HEK293 (cell line): Measurements from ENCODE around the gene PIK3IP1.

Experiments used
- CTCF ChIA-PET: fragments of 350-600 bp; formaldehyde crosslinking; extraction: SDS; loops from one replicate; lab custom pipeline; 2021; ENCODE audit warnings: antibody characterized with exemption; lab: Yijun Ruan, JAX
- POLR2A ChIA-PET: fragments of 300-600 bp; formaldehyde crosslinking; extraction: SDS; loops from one replicate; lab custom pipeline; 2020; ENCODE audit warnings: antibody characterized with exemption, inconsistent platforms; lab: Yijun Ruan, JAX
- H3K27ac ChIP-seq: fragments of 200-500 bp; sonication (Bioruptor generic); 2 replicates; pipeline ENCODE4 v1.5.1; 2014; ENCODE audit warnings: low read depth, low read length, control low read depth, inconsistent platforms; ENCODE audit errors: extremely low read depth
- H3K36me3 ChIP-seq, 2 experiments: fragments of 200-500 bp in 1 of 2; sonication (Bioruptor generic) in 1 of 2; 1 replicate in 1 of 2; 2 replicates in 1 of 2; pipeline ENCODE4 v1.5.1; 2014 to 2017; ENCODE audit warnings: inconsistent platforms in 2 of 2, low read length in 2 of 2; ENCODE audit not compliant: control insufficient read depth in 2 of 2, insufficient read depth in 1 of 2
- H3K4me1 ChIP-seq: fragments of 200-500 bp; sonication (Bioruptor generic); 2 replicates; pipeline ENCODE4 v1.5.1; 2014; ENCODE audit warnings: mild to moderate bottlenecking, low read length, inconsistent platforms; ENCODE audit not compliant: control insufficient read depth, insufficient read depth
- H3K4me3 ChIP-seq: 2 replicates; pipeline ENCODE4 v1.5.1; 2011; ENCODE audit warnings: low read depth, mild to moderate bottlenecking, control low read depth, low read length, moderate library complexity
- H3K9me3 ChIP-seq: fragments of 200-500 bp; sonication (Bioruptor generic); 2 replicates; pipeline ENCODE4 v1.5.1; 2014; ENCODE audit warnings: low read depth, low read length, inconsistent platforms; ENCODE audit not compliant: control insufficient read depth, insufficient read depth
- ZBTB48 ChIP-seq: fragments of 450-650 bp; formaldehyde crosslinking; IDR thresholded peaks from 2 replicates; pipeline ENCODE4 v1.5.1; 2016; ENCODE audit warnings: missing biosample characterization, missing genetic modification characterization
- ZFP37 ChIP-seq: fragments of 450-650 bp; formaldehyde crosslinking; IDR thresholded peaks from 2 replicates; pipeline ENCODE4 v1.5.1; 2016; ENCODE audit warnings: missing biosample characterization, missing genetic modification characterization
- ZIC2 ChIP-seq: fragments of 450-650 bp; formaldehyde crosslinking; IDR thresholded peaks from 2 replicates; pipeline ENCODE4 v1.5.1; 2016; ENCODE audit warnings: missing biosample characterization, missing genetic modification characterization
- ZNF121 ChIP-seq: fragments of 450-650 bp; formaldehyde crosslinking; IDR thresholded peaks from 2 replicates; pipeline ENCODE4 v1.5.1; 2016; ENCODE audit warnings: missing biosample characterization, missing genetic modification characterization
- ZNF132 ChIP-seq: fragments of 450-650 bp; formaldehyde crosslinking; IDR thresholded peaks from 2 replicates; pipeline ENCODE4 v1.5.1; 2017; ENCODE audit warnings: missing biosample characterization, missing genetic modification characterization, borderline replicate concordance
- ZNF157 ChIP-seq: fragments of 450-650 bp; formaldehyde crosslinking; IDR thresholded peaks from 2 replicates; pipeline ENCODE4 v1.5.1; 2016; ENCODE audit warnings: missing biosample characterization, missing genetic modification characterization
- ZNF366 ChIP-seq: fragments of 450-650 bp; formaldehyde crosslinking; conservative IDR thresholded peaks from 2 replicates; pipeline ENCODE4 v1.5.1; 2016; ENCODE audit warnings: missing biosample characterization, missing genetic modification characterization
- ZNF391 ChIP-seq: fragments of 450-650 bp; formaldehyde crosslinking; IDR thresholded peaks from 2 replicates; pipeline ENCODE4 v1.5.1; 2016; ENCODE audit warnings: low read depth, missing biosample characterization, missing genetic modification characterization, borderline replicate concordance
- ZNF501 ChIP-seq: fragments of 450-650 bp; formaldehyde crosslinking; IDR thresholded peaks from 2 replicates; pipeline ENCODE4 v1.5.1; 2016; ENCODE audit warnings: missing biosample characterization, missing genetic modification characterization
- ZNF521 ChIP-seq: fragments of 450-650 bp; formaldehyde crosslinking; IDR thresholded peaks from 2 replicates; pipeline ENCODE4 v1.5.1; 2017; ENCODE audit warnings: missing biosample characterization, mild to moderate bottlenecking, missing genetic modification characterization
- ZNF558 ChIP-seq: fragments of 450-650 bp; formaldehyde crosslinking; IDR thresholded peaks from 2 replicates; pipeline ENCODE4 v1.5.1; 2016; ENCODE audit warnings: missing biosample characterization, missing genetic modification characterization
- ZNF670 ChIP-seq: fragments of 450-650 bp; formaldehyde crosslinking; IDR thresholded peaks from 2 replicates; pipeline ENCODE4 v1.5.1; 2016; ENCODE audit warnings: missing biosample characterization, missing genetic modification characterization, low read depth
- ZNF837 ChIP-seq: fragments of 450-650 bp; formaldehyde crosslinking; IDR thresholded peaks from 2 replicates; pipeline ENCODE4 v1.5.1; 2016; ENCODE audit warnings: missing biosample characterization, missing genetic modification characterization
- TF ChIP-seq, protein P1 (sequence below): fragments of 450-650 bp; formaldehyde crosslinking; IDR thresholded peaks from 2 replicates; pipeline ENCODE4 v1.5.1; 2017; ENCODE audit warnings: missing biosample characterization, missing genetic modification characterization
- TF ChIP-seq, protein P2 (sequence below): fragments of 450-650 bp; formaldehyde crosslinking; IDR thresholded peaks from 2 replicates; pipeline ENCODE4 v1.5.1; 2016; ENCODE audit warnings: missing biosample characterization, missing genetic modification characterization
- TF ChIP-seq, protein P3 (sequence below): fragments of 450-650 bp; formaldehyde crosslinking; conservative IDR thresholded peaks from 2 replicates; pipeline ENCODE4 v1.5.1; 2016; ENCODE audit warnings: low read depth, missing biosample characterization, missing genetic modification characterization
- TF ChIP-seq, protein P4 (sequence below): fragments of 450-650 bp; formaldehyde crosslinking; IDR thresholded peaks from 2 replicates; pipeline ENCODE4 v1.5.1; 2016; ENCODE audit warnings: missing biosample characterization, missing genetic modification characterization

Gene PIK3IP1

DNA sequence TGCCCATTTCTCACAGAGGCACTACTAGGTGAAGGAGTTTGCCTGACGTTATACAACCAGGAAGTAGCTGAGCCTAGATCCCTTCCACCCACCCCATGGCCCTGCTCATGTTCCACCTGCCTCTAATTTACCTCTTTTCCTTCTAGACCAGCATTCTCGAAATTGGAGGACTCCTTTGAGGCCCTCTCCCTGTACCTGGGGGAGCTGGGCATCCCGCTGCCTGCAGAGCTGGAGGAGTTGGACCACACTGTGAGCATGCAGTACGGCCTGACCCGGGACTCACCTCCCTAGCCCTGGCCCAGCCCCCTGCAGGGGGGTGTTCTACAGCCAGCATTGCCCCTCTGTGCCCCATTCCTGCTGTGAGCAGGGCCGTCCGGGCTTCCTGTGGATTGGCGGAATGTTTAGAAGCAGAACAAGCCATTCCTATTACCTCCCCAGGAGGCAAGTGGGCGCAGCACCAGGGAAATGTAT, 14.1 kb downstream of the PIK3IP1 start:
- CTCF ChIA-PET = interaction anchor here (0.7 to 0.9 kb wide), 3 partner anchors 129 to 193 kb away, joined by 3 to 6 read pairs (median 4); partner anchors contain the start of gene SELENOM
- no peak overlapping the region for H3K4me3 ChIP-seq
- TF ChIP-seq ZNF157 (no peak), ZIC2 (tag by site-specific recombination) (peak; percentile 99), ZNF366 (tag by site-specific recombination) (no peak)
- TF ChIP-seq, protein P1, sequence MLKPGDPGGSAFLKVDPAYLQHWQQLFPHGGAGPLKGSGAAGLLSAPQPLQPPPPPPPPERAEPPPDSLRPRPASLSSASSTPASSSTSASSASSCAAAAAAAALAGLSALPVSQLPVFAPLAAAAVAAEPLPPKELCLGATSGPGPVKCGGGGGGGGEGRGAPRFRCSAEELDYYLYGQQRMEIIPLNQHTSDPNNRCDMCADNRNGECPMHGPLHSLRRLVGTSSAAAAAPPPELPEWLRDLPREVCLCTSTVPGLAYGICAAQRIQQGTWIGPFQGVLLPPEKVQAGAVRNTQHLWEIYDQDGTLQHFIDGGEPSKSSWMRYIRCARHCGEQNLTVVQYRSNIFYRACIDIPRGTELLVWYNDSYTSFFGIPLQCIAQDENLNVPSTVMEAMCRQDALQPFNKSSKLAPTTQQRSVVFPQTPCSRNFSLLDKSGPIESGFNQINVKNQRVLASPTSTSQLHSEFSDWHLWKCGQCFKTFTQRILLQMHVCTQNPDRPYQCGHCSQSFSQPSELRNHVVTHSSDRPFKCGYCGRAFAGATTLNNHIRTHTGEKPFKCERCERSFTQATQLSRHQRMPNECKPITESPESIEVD (tag by site-specific recombination) = no peak
- peaks cover 13 to 81% of the 10 kb centered on the region in 2 experiments for H3K36me3 ChIP-seq
- POLR2A ChIA-PET = no interaction called here
- no peak overlapping the region for H3K27ac ChIP-seq
- no peaks in the 10 kb centered on the region for H3K4me1 ChIP-seq
- H3K9me3 ChIP-seq = no peaks in the 10 kb centered on the region

DNA sequence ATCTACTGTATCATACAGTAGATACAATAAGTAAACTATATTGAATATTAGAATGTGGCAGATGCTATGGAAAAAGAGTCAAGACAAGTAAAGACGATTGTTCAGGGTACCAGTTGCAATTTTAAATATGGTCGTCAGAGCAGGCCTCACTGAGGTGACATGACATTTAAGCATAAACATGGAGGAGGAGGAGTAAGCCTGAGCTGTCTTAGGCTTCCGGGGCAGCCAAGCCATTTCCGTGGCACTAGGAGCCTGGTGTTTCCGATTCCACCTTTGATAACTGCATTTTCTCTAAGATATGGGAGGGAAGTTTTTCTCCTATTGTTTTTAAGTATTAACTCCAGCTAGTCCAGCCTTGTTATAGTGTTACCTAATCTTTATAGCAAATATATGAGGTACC, 14.5 kb downstream of the PIK3IP1 start:
- H3K36me3 ChIP-seq = peaks cover 13 to 81% of the 10 kb centered on the region in 2 experiments
- no peak overlapping the region for H3K4me3 ChIP-seq
- TF ChIP-seq ZFP37 (tag by site-specific recombination) (no peak), ZNF521 (tag by site-specific recombination) (no peak), ZNF391 (no peak), ZNF558 (tag by site-specific recombination) (no peak), ZBTB48 (tag by site-specific recombination) (no peak), ZNF501 (tag by site-specific recombination) (no peak), ZNF121 (tag by site-specific recombination) (no peak), ZNF670 (no peak), ZNF837 (tag by site-specific recombination) (no peak), ZNF132 (tag by site-specific recombination) (no peak)
- TF ChIP-seq, protein P2, sequence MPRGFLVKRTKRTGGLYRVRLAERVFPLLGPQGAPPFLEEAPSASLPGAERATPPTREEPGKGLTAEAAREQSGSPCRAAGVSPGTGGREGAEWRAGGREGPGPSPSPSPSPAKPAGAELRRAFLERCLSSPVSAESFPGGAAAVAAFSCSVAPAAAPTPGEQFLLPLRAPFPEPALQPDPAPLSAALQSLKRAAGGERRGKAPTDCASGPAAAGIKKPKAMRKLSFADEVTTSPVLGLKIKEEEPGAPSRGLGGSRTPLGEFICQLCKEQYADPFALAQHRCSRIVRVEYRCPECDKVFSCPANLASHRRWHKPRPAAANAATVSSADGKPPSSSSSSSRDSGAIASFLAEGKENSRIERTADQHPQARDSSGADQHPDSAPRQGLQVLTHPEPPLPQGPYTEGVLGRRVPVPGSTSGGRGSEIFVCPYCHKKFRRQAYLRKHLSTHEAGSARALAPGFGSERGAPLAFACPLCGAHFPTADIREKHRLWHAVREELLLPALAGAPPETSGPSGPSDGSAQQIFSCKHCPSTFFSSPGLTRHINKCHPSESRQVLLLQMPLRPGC (tag by site-specific recombination) = no peak
- TF ChIP-seq, protein P3, sequence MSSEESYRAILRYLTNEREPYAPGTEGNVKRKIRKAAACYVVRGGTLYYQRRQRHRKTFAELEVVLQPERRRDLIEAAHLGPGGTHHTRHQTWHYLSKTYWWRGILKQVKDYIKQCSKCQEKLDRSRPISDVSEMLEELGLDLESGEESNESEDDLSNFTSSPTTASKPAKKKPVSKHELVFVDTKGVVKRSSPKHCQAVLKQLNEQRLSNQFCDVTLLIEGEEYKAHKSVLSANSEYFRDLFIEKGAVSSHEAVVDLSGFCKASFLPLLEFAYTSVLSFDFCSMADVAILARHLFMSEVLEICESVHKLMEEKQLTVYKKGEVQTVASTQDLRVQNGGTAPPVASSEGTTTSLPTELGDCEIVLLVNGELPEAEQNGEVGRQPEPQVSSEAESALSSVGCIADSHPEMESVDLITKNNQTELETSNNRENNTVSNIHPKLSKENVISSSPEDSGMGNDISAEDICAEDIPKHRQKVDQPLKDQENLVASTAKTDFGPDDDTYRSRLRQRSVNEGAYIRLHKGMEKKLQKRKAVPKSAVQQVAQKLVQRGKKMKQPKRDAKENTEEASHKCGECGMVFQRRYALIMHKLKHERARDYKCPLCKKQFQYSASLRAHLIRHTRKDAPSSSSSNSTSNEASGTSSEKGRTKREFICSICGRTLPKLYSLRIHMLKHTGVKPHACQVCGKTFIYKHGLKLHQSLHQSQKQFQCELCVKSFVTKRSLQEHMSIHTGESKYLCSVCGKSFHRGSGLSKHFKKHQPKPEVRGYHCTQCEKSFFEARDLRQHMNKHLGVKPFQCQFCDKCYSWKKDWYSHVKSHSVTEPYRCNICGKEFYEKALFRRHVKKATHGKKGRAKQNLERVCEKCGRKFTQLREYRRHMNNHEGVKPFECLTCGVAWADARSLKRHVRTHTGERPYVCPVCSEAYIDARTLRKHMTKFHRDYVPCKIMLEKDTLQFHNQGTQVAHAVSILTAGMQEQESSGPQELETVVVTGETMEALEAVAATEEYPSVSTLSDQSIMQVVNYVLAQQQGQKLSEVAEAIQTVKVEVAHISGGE (tag by site-specific recombination) = no peak
- TF ChIP-seq, protein P4, sequence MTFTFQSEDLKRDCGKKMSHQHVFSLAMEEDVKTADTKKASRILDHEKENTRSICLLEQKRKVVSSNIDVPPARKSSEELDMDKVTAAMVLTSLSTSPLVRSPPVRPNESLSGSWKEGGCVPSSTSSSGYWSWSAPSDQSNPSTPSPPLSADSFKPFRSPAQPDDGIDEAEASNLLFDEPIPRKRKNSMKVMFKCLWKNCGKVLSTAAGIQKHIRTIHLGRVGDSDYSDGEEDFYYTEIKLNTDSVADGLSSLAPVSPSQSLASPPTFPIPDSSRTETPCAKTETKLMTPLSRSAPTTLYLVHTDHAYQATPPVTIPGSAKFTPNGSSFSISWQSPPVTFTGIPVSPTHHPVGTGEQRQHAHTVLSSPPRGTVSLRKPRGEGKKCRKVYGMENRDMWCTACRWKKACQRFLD (tag by site-specific recombination) = no peak
- ChIA-PET CTCF (interaction anchor here (0.7 to 0.9 kb wide), 4 partner anchors 68 to 192 kb away, joined by 3 to 13 read pairs (median 5); partner anchors contain the start of gene SELENOM), POLR2A (no interaction called here)
- no peaks in the 10 kb centered on the region for H3K4me1 ChIP-seq
- no peak overlapping the region for H3K27ac ChIP-seq
- H3K9me3 ChIP-seq = no peaks in the 10 kb centered on the region
